Right ventricle myocardium inferior (tissue), 1 donor: ENCODE results near the gene ADAMTS2. TPM values are rescaled to one million over a fixed set of nuclear protein-coding genes. Genes with fewer than 3 reads are reported as not detected.
"Not testable (repeated sequence)": the region's sequence is repeated elsewhere in the genome, so short reads cannot be mapped to it uniquely, and the experiment has no call there.

Source experiments
- ATAC-seq: fragments of 200-7000 bp; cut with Tn5 transposase; one replicate; pipeline ENCODE4 v1.9.1; 2020; ENCODE audit warnings: mild to moderate bottlenecking, moderate library complexity
- DNase-seq: peaks from one replicate; pipeline ENCODE4 v3.0.0; 2021; ENCODE audit errors: missing footprints
- intact Hi-C: fragments of 100-400 bp; cut with DNase I; formaldehyde crosslinking; loops from one replicate; pipeline ENCODE4 v1.11.0; 2022
- total RNA-seq: library from RNA; stranded (reverse); fragmentation: NEBNext Ultra II Directional; extraction: Animal tissue kit (Norgen Biotek cat#: 25700); gene quantifications from one replicate; pipeline ENCODE4 v1.2.1, GENCODE V29; 2021
- donor health status: DM: no; HTN: yes; CAD: no; lungs with severe emphysema.

Gene ADAMTS2
- total RNA-seq, 1 donor from 2014 or later: 3.7 TPM

GRCh38 chr5:179112469-179113142 is 232.7 kb downstream of the ADAMTS2 start:
- ATAC-seq (no peak), DNase-seq (peak; percentile 32)
- intact Hi-C loops: no loop called here

GRCh38 chr5:179111267-179112207 is 233.7 kb downstream of the ADAMTS2 start:
- ATAC-seq: no peak
- intact Hi-C loops: no loop called here
- no peak for DNase-seq

- DNase-seq: no peak
- no peak for ATAC-seq
- intact Hi-C loops: no loop called here
Measured at GRCh38 chr5:179110528-179110927, 234.7 kb downstream of the ADAMTS2 start.

GRCh38 chr5:179101282-179101681 is 244.0 kb downstream of the ADAMTS2 start:
- intact Hi-C loops, ATAC-seq, DNase-seq: not testable (repeated sequence)

GRCh38 chr5:179089502-179089901 is 255.8 kb downstream of the ADAMTS2 start:
- intact Hi-C loops: no loop called here
- ATAC-seq: no peak
- no peak for DNase-seq

- no peak for DNase-seq
- ATAC-seq: no peak
- intact Hi-C loops: no loop called here
Measured at GRCh38 chr5:179080724-179081123, 264.5 kb downstream of the ADAMTS2 start.

- intact Hi-C loops: no loop called here
- ATAC-seq: no peak
- DNase-seq: no peak
Measured at GRCh38 chr5:179079165-179079987, 265.9 kb downstream of the ADAMTS2 start.

- intact Hi-C loops: loop anchor here (10.0 kb wide), 1 partner anchor 121 kb away; the partner anchor contains the start of gene ZNF454
- ATAC-seq (no peak), DNase-seq (no peak)
Measured at GRCh38 chr5:179065703-179066102, 279.6 kb downstream of the ADAMTS2 start.

- DNase-seq (no peak), ATAC-seq (no peak)
- intact Hi-C loops: loop anchor here (2.0 to 10.0 kb wide), 2 partner anchors 38 to 116 kb away; partner anchors contain the start of genes ZNF454 and ZNF879
Measured at GRCh38 chr5:179061025-179061424, 284.2 kb downstream of the ADAMTS2 start.

Other genes starting within 250 kb of the ADAMTS2 start
- 20.9 TPM for gene RUFY1, start 205.1 kb upstream of the ADAMTS2 start, total RNA-seq